Fibroblast of the aortic adventitia (primary cell): ENCODE results near the gene MSN. TPM values are rescaled to one million over a fixed set of nuclear protein-coding genes. Genes with fewer than 3 reads are reported as not detected.
A peak's percentile ranks its signal among the peaks of the same experiment; 100 is the strongest.

Source experiments
- DNase-seq: peaks from one replicate; pipeline ENCODE4 v3.0.0-alpha.2; 2010; ENCODE audit warnings: low read depth
- H3K4me3 ChIP-seq: 2 replicates; pipeline ENCODE4 v1.5.1; 2011; ENCODE audit warnings: low read depth, mild to moderate bottlenecking, control low read depth, low read length, moderate library complexity
- CTCF ChIP-seq: IDR thresholded peaks from 2 replicates; pipeline ENCODE4 v1.5.1; 2011; ENCODE audit warnings: mild to moderate bottlenecking, low read length, control low read depth, inconsistent platforms; ENCODE audit not compliant: insufficient read depth
- total RNA-seq: library from RNA; depleted of rRNA; stranded (reverse); fragments of >200 nt; gene quantifications from 2 replicates; pipeline ENCODE4 v1.2.3, GENCODE V29; 2012; ENCODE audit warnings: low replicate concordance

The MSN gene
- total RNA-seq, 1 donor: 335 TPM

- TF ChIP-seq CTCF: no peak
- DNase-seq: no peak
- H3K4me3 ChIP-seq: no peak overlapping the region
Measured at GRCh38 chrX:65657659-65658058, 9.8 kb upstream of the MSN start.

GRCh38 chrX:65658229-65658628 lies 9.2 kb upstream of the MSN start:
- DNase-seq: no peak
- no peak for TF ChIP-seq CTCF
- no peak overlapping the region for H3K4me3 ChIP-seq

- DNase-seq: no peak
- TF ChIP-seq CTCF: no peak
- no peak overlapping the region for H3K4me3 ChIP-seq
Measured at GRCh38 chrX:65667157-65667502, 324 bp upstream of the MSN start.

DNA sequence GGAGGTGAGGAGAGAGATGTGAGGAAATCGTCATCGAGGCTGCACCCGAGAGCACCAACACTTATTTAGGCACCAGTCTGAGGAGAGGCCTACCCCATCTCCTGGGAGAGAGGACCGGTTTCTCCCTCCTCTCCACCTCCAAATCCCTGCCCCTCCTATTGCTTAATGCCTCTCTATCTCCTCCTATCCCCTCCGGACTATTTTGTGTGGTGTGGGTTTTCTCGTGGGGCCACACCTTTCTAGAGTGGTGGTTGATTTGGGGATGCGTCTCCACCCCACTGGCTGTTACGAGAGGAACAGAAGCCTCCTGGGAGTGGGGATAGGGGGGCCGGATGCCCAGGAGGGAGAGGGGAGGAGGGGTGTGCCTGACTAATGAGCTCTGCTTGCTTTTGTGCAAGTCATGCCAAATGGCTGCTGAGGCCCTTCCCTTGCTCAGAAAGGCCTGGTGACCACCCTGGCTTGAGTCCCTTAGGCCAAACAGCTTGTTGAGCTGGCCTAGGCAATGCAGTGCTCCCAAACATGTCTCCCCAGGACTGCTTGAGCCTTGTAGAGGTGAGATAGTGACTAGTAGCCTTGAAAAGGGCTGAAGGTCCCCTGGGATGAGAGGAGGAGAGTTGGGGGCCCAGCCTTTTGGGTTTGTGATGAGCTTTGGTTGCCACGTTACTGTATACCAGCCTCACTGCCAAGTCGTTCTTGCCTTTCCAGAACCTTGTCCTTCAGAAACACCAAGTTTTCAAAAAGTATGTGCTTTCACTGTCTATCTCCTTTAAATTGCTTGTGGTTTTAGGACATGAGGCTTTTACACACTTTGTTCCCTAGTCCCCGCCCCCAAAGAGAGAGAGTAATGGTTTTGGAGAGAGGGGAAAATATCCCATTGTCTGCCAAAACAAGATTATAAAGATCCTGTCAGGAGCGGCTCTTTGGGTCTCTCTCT lies 1.2 kb downstream of the MSN start:
- peak overlapping the region; percentile 76 for H3K4me3 ChIP-seq
- peak; percentile 83 for DNase-seq
- TF ChIP-seq CTCF: no peak

- no peak for DNase-seq
- no peak for TF ChIP-seq CTCF
- peak overlapping the region; percentile 31 for H3K4me3 ChIP-seq
Measured at GRCh38 chrX:65671286-65671685, 3.8 kb downstream of the MSN start.

DNA sequence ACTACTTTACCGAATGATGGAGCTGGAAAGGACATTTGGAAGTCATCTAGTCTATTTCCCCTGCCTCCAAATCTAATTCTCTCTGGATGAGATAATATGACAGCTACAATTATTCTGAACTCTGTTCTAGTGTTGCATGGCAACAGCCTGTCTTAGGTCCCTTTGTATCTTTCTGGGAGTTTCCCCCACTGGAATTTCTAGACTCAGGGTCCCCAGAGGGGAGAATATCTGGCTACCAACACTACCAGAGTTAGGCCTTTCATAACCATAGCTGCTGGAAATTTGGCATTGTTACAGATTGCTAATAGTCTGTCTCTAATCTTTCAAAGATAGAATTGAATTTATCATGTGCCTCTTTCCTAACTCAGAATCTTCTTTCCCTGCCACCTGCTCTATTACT lies 4.5 kb downstream of the MSN start:
- peak; percentile 62 for DNase-seq
- no peak for TF ChIP-seq CTCF
- no peak overlapping the region for H3K4me3 ChIP-seq

- TF ChIP-seq CTCF: no peak
- H3K4me3 ChIP-seq: no peak overlapping the region
Measured at GRCh38 chrX:65673857-65674203, 6.4 kb downstream of the MSN start.

More at GRCh38 chrX:65673857-65674203, 6.4 kb downstream of the MSN start:
- DNase-seq: no peak
